ENCODE results near the gene TMEM196.
A peak's percentile ranks its signal among the peaks of the same experiment; 100 is the strongest.

Gene TMEM196

GRCh38 chr7:19772841-19773760 is at the start of gene TMEM196:
Gene TMEM196 (minus strand): TSS chr7:19773617. CDS start chr7:19772696, 921 bp downstream.
- Histone ChIP-seq H3K9me3 (ENCODE audit: low read length) (no peaks in the 10 kb centered on the region), H3K4me3 (ENCODE audit: low read length) (peak within 1 kb of the TSS; percentile 53), H3K36me3 (ENCODE audit: insufficient read depth, low read length) (no peaks in the 10 kb centered on the region), H3K27me3 (ENCODE audit: insufficient read depth, low read length) (peaks cover 5% of the 10 kb centered on the region), H3K4me1 (ENCODE audit: insufficient read depth, low read length) (peaks cover 7% of the 10 kb centered on the region), H2AFZ (ENCODE audit: low read depth, low read length) (peak within 1 kb of the TSS; percentile 90)

DNA sequence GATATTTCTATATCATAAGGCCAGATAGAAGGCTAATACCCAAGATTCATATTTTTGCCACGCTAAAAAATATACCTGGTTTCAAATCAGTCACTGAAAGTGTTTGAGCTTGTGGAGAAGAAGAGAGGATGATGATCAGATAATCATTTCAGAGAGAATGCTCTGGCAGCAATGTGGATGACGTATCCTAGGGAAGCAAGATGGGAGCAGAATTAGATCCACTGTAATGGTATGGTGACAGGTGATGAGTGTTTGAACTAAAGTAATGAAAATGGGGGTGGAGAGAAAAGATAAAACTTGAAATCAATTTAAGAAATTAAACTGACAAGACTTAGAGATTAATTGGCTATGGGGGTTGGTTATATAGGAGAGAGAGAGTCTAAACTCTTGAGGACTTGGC is 42.7 kb upstream of the TMEM196 start:
- H3K4me3 ChIP-seq (ENCODE audit: low read length) = no peak overlapping the region
- no peaks in the 10 kb centered on the region for H3K4me1 ChIP-seq (ENCODE audit: insufficient read depth, low read length)
- no peaks in the 10 kb centered on the region for H3K27me3 ChIP-seq (ENCODE audit: insufficient read depth, low read length)
- H2AFZ ChIP-seq (ENCODE audit: low read depth, low read length) = no peak overlapping the region
- no peaks in the 10 kb centered on the region for H3K36me3 ChIP-seq (ENCODE audit: insufficient read depth, low read length)
- H3K9me3 ChIP-seq (ENCODE audit: low read length) = no peaks in the 10 kb centered on the region

GRCh38 chr7:19815546-19815945 is 42.1 kb upstream of the TMEM196 start:
- H3K27me3 ChIP-seq (ENCODE audit: insufficient read depth, low read length) = no peaks in the 10 kb centered on the region
- no peak overlapping the region for H2AFZ ChIP-seq (ENCODE audit: low read depth, low read length)
- no peak overlapping the region for H3K4me3 ChIP-seq (ENCODE audit: low read length)
- H3K36me3 ChIP-seq (ENCODE audit: insufficient read depth, low read length) = no peaks in the 10 kb centered on the region
- H3K4me1 ChIP-seq (ENCODE audit: insufficient read depth, low read length) = no peaks in the 10 kb centered on the region
- no peaks in the 10 kb centered on the region for H3K9me3 ChIP-seq (ENCODE audit: low read length)

DNA sequence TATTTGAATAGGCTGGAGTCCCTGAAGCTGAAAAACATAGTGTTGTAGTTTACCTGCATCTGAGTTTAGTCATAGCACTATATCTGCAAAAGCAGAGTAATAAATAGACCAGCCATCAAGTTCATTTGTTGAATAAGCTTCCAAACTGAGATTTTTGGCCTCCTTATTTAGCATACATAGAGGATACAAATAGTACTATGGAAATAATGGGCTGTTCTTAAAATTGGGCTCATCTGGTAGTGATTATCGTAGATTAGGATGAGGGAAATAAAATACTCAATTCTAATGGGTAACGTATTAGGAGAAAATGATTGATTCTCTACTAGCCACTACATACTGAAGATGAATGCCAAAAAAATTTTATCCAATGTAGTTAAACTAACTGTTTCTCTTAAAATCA is 41.4 kb upstream of the TMEM196 start:
- H3K4me3 ChIP-seq (ENCODE audit: low read length) = no peak overlapping the region

GRCh38 chr7:19811386-19811785 is 38.0 kb upstream of the TMEM196 start:
- H3K9me3 ChIP-seq (ENCODE audit: low read length) = no peaks in the 10 kb centered on the region
- H3K4me1 ChIP-seq (ENCODE audit: insufficient read depth, low read length) = no peaks in the 10 kb centered on the region
- H2AFZ ChIP-seq (ENCODE audit: low read depth, low read length) = no peak overlapping the region
- H3K27me3 ChIP-seq (ENCODE audit: insufficient read depth, low read length) = no peaks in the 10 kb centered on the region
- no peaks in the 10 kb centered on the region for H3K36me3 ChIP-seq (ENCODE audit: insufficient read depth, low read length)
- no peak overlapping the region for H3K4me3 ChIP-seq (ENCODE audit: low read length)

More for the DNA sequence above, 41.4 kb upstream of the TMEM196 start:
- Histone ChIP-seq H3K27me3 (ENCODE audit: insufficient read depth, low read length) (no peaks in the 10 kb centered on the region), H3K36me3 (ENCODE audit: insufficient read depth, low read length) (no peaks in the 10 kb centered on the region), H3K9me3 (ENCODE audit: low read length) (no peaks in the 10 kb centered on the region), H3K4me1 (ENCODE audit: insufficient read depth, low read length) (no peaks in the 10 kb centered on the region), H2AFZ (ENCODE audit: low read depth, low read length) (no peak overlapping the region)

DNA sequence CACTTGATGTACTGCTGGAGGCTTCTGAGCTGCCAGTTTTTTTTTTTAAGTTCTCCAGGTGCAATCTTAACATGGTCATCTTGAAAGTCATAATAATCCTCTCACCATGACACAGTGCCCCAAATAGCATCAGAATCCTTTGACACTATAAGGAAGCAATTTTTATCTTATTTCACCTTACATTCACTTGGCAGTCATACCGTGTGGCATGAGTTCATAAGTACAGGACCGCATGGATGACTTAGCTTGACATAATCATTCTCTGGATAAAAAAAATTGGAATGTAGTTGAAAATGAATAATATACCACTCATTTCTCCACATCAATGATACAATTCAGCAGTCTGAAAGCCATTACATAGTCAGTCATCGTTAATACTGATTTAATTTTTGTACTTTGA is 25.6 kb upstream of the TMEM196 start:
- Histone ChIP-seq H3K9me3 (ENCODE audit: low read length) (no peaks in the 10 kb centered on the region), H3K4me3 (ENCODE audit: low read length) (no peak overlapping the region), H3K4me1 (ENCODE audit: insufficient read depth, low read length) (no peaks in the 10 kb centered on the region), H2AFZ (ENCODE audit: low read depth, low read length) (no peak overlapping the region), H3K27me3 (ENCODE audit: insufficient read depth, low read length) (no peaks in the 10 kb centered on the region), H3K36me3 (ENCODE audit: insufficient read depth, low read length) (no peaks in the 10 kb centered on the region)

DNA sequence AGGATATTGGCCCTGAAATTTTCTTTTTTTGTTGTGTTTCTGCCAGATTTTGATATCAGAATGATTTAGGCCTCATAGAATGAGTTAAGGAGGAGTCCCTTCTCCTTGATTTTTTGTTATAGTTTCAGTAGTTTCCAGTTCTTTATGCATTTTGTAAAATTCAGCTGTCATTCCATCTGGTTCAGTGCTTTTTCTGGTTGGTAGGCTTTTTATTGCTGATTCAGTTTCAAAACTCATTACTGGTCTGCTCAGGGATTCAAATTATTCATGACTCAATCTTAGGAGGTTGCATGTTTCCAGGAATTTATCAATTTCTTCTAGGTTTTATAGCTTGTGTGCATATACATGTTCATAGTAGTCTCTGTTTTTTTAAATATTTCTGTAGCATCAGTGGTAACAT is 10.1 kb upstream of the TMEM196 start:
- Histone ChIP-seq H2AFZ (ENCODE audit: low read depth, low read length) (no peak overlapping the region), H3K36me3 (ENCODE audit: insufficient read depth, low read length) (no peaks in the 10 kb centered on the region)

DNA sequence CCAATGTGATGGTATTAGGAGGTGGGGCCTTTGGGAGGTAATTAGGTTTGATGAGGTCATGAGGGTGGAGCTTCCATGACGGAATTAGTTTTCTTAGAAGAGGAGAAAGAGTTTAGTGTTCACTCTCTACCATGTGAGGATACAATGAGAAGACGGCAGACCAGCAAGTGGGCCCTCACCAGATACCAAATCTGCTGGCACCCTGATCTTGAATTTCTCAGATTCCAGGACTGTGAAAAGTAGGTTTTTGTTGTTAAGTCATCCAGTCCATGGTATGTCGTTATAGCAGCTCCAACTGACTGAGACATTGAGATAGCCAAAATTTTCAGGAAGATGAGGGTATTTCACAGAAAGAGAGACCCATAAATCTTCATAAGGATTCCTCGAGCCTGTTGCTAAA is 3.6 kb upstream of the TMEM196 start:
- Histone ChIP-seq H3K4me1 (ENCODE audit: insufficient read depth, low read length) (peaks cover 7% of the 10 kb centered on the region), H3K36me3 (ENCODE audit: insufficient read depth, low read length) (no peaks in the 10 kb centered on the region), H3K27me3 (ENCODE audit: insufficient read depth, low read length) (no peaks in the 10 kb centered on the region), H3K9me3 (ENCODE audit: low read length) (no peaks in the 10 kb centered on the region), H2AFZ (ENCODE audit: low read depth, low read length) (no peak overlapping the region), H3K4me3 (ENCODE audit: low read length) (no peak overlapping the region)

More for the DNA sequence above, 10.1 kb upstream of the TMEM196 start:
- Histone ChIP-seq H3K27me3 (ENCODE audit: insufficient read depth, low read length) (no peaks in the 10 kb centered on the region), H3K4me1 (ENCODE audit: insufficient read depth, low read length) (no peaks in the 10 kb centered on the region), H3K9me3 (ENCODE audit: low read length) (no peaks in the 10 kb centered on the region), H3K4me3 (ENCODE audit: low read length) (no peak overlapping the region)

GRCh38 chr7:19775578-19775977 is 2.2 kb upstream of the TMEM196 start:
- no peak overlapping the region for H2AFZ ChIP-seq (ENCODE audit: low read depth, low read length)
- H3K4me1 ChIP-seq (ENCODE audit: insufficient read depth, low read length) = peaks cover 7% of the 10 kb centered on the region
- no peaks in the 10 kb centered on the region for H3K36me3 ChIP-seq (ENCODE audit: insufficient read depth, low read length)
- peaks cover 5% of the 10 kb centered on the region for H3K27me3 ChIP-seq (ENCODE audit: insufficient read depth, low read length)
- H3K4me3 ChIP-seq (ENCODE audit: low read length) = no peak overlapping the region
- no peaks in the 10 kb centered on the region for H3K9me3 ChIP-seq (ENCODE audit: low read length)

GRCh38 chr7:19772306-19772705 is 1.1 kb downstream of the TMEM196 start:
- H3K4me1 ChIP-seq (ENCODE audit: insufficient read depth, low read length) = peaks cover 7% of the 10 kb centered on the region
- H3K27me3 ChIP-seq (ENCODE audit: insufficient read depth, low read length) = peaks cover 5% of the 10 kb centered on the region
- H3K36me3 ChIP-seq (ENCODE audit: insufficient read depth, low read length) = no peaks in the 10 kb centered on the region
- H2AFZ ChIP-seq (ENCODE audit: low read depth, low read length) = peak overlapping the region; percentile 90
- H3K9me3 ChIP-seq (ENCODE audit: low read length) = no peaks in the 10 kb centered on the region
- peak overlapping the region; percentile 53 for H3K4me3 ChIP-seq (ENCODE audit: low read length)

DNA sequence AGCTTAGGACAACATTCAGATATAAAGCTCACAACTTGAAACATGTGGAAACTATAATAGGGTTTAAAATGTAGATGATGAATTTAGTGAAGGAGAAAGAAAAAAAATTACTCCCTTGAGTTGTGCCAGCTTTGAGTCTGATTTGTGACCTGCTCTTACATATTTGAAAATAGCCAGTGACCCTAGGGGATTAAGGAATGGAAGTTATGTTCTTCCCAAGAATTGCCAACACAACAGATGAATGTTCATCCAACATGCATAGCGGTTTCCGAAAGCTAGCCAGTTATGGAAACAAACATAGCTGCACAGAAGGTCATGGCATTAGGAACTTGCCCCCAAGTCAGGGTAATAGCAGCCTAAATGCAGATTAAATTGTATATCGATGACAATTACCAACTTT is 10.8 kb downstream of the TMEM196 start:
- no peaks in the 10 kb centered on the region for H3K9me3 ChIP-seq (ENCODE audit: low read length)
- no peak overlapping the region for H2AFZ ChIP-seq (ENCODE audit: low read depth, low read length)
- H3K4me1 ChIP-seq (ENCODE audit: insufficient read depth, low read length) = no peaks in the 10 kb centered on the region
- no peaks in the 10 kb centered on the region for H3K36me3 ChIP-seq (ENCODE audit: insufficient read depth, low read length)
- no peaks in the 10 kb centered on the region for H3K27me3 ChIP-seq (ENCODE audit: insufficient read depth, low read length)
- no peak overlapping the region for H3K4me3 ChIP-seq (ENCODE audit: low read length)

DNA sequence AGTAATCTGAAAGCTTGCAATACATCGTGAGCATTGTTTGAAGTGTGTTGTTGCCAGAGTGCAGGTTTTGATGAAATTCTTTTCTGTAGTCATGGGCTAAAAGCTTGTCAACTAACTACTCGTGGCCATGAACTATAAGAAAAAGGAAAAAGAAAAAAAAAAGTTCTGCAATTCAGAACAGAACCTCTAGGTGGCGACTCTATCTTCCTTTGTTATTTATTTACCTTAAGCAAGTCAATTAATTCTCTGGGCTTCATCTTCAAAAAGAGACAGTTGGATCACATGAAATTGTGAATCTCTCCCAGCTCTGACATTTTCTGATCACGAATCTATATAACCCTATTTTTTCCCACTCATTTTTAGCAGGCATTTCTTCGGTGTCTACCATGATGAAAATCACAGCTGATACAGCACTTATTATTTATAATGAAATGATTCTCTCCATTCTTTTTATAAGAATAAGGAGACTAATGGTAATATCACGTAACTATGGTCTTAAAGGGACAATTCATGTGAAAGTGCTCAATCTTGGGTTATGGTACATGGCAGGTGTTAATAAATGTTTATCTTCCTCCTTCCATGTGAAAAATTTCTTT is 18.8 kb downstream of the TMEM196 start:
- Histone ChIP-seq H3K4me1 (ENCODE audit: insufficient read depth, low read length) (no peaks in the 10 kb centered on the region), H3K27me3 (ENCODE audit: insufficient read depth, low read length) (no peaks in the 10 kb centered on the region), H3K4me3 (ENCODE audit: low read length) (no peak overlapping the region), H3K9me3 (ENCODE audit: low read length) (no peaks in the 10 kb centered on the region), H2AFZ (ENCODE audit: low read depth, low read length) (no peak overlapping the region), H3K36me3 (ENCODE audit: insufficient read depth, low read length) (no peaks in the 10 kb centered on the region)

GRCh38 chr7:19752020-19752419 is 21.4 kb downstream of the TMEM196 start:
- Histone ChIP-seq H2AFZ (ENCODE audit: low read depth, low read length) (no peak overlapping the region), H3K27me3 (ENCODE audit: insufficient read depth, low read length) (no peaks in the 10 kb centered on the region), H3K4me1 (ENCODE audit: insufficient read depth, low read length) (no peaks in the 10 kb centered on the region), H3K36me3 (ENCODE audit: insufficient read depth, low read length) (no peaks in the 10 kb centered on the region), H3K4me3 (ENCODE audit: low read length) (no peak overlapping the region), H3K9me3 (ENCODE audit: low read length) (no peaks in the 10 kb centered on the region)
